SK-N-MC (cell line): ENCODE measurements around the gene PCED1B.

ENCODE experiments used
- DNase-seq: peaks from one replicate; pipeline ENCODE4 v3.0.0-alpha.2; 2011; ENCODE audit warnings: low read depth, low spot score
- H3K27ac ChIP-seq: fragments of 200-600 bp; sonication (generic); 2 replicates; pipeline ENCODE4 v1.5.1; 2016; ENCODE audit warnings: mixed run types
- H3K36me3 ChIP-seq: fragments of 200-600 bp; sonication (generic); 2 replicates; pipeline ENCODE4 v1.6.1; 2017; ENCODE audit warnings: antibody characterized with exemption, low read length, mixed read lengths; ENCODE audit not compliant: insufficient read depth
- H3K4me3 ChIP-seq: fragments of 200-600 bp; sonication (generic); 2 replicates; pipeline ENCODE4 v1.5.1; 2016
- H3K9ac ChIP-seq: fragments of 200-600 bp; sonication (generic); 2 replicates; pipeline ENCODE4 v1.8.0; 2017; ENCODE audit warnings: mixed run types, mixed read lengths; ENCODE audit not compliant: insufficient read length
- H3K9me3 ChIP-seq: fragments of 200-600 bp; sonication (generic); 2 replicates; pipeline ENCODE4 v1.6.1; 2017; ENCODE audit warnings: low read depth, mild to moderate bottlenecking, antibody characterized with exemption, low read length, moderate library complexity, mixed read lengths
- EZH2 ChIP-seq: fragments of 200-600 bp; sonication (generic); IDR thresholded peaks from one replicate; pipeline ENCODE4 v1.6.1; 2017; ENCODE audit warnings: antibody characterized with exemption
- FOXP2 ChIP-seq: optimal IDR thresholded peaks from 2 replicates; pipeline ENCODE3; 2011; ENCODE audit warnings: mild to moderate bottlenecking, moderate library complexity; ENCODE audit not compliant: insufficient read depth; ENCODE audit errors: extremely low read length, control extremely low read depth
- POLR2AphosphoS5 ChIP-seq: IDR thresholded peaks from 2 replicates; pipeline ENCODE4 v1.6.1; 2012; ENCODE audit warnings: mild to moderate bottlenecking, low read depth, low read length, borderline replicate concordance

PCED1B gene

GRCh38 chr12:47226199-47226598 is 146.8 kb downstream of the PCED1B start:
- Histone ChIP-seq H3K4me3 (no peak overlapping the region), H3K9me3 (no peaks in the 10 kb centered on the region), H3K9ac (no peak overlapping the region), H3K36me3 (no peaks in the 10 kb centered on the region), H3K27ac (no peak overlapping the region)
- DNase-seq, result no peak
- TF ChIP-seq EZH2 (no peak), POLR2AphosphoS5 (no peak), FOXP2 (no peak)

- no peak for TF ChIP-seq POLR2AphosphoS5
- no peak for TF ChIP-seq FOXP2
- no peak for TF ChIP-seq EZH2
- H3K9ac ChIP-seq, result no peak overlapping the region
- DNase-seq, result no peak
- no peak overlapping the region for H3K4me3 ChIP-seq
- no peaks in the 10 kb centered on the region for H3K36me3 ChIP-seq
- no peaks in the 10 kb centered on the region for H3K9me3 ChIP-seq
- no peak overlapping the region for H3K27ac ChIP-seq
Observed at GRCh38 chr12:47228802-47229201, 149.4 kb downstream of the PCED1B start.

- no peak overlapping the region for H3K9ac ChIP-seq
- DNase-seq, result no peak
Observed at GRCh38 chr12:47231456-47231855, 152.0 kb downstream of the PCED1B start.

GRCh38 chr12:47234576-47235141 is 155.2 kb downstream of the PCED1B start:
- Histone ChIP-seq H3K4me3 (no peak overlapping the region), H3K9me3 (no peaks in the 10 kb centered on the region), H3K9ac (no peak overlapping the region), H3K36me3 (no peaks in the 10 kb centered on the region), H3K27ac (no peak overlapping the region)
- no peak for DNase-seq
- TF ChIP-seq FOXP2 (no peak), EZH2 (no peak), POLR2AphosphoS5 (no peak)

More at GRCh38 chr12:47231456-47231855, 152.0 kb downstream of the PCED1B start:
- no peaks in the 10 kb centered on the region for H3K36me3 ChIP-seq
- H3K27ac ChIP-seq, result no peak overlapping the region
- H3K4me3 ChIP-seq, result no peak overlapping the region
- H3K9me3 ChIP-seq, result no peaks in the 10 kb centered on the region
- TF ChIP-seq POLR2AphosphoS5 (no peak), FOXP2 (no peak), EZH2 (no peak)

GRCh38 chr12:47235258-47236040 is 156.0 kb downstream of the PCED1B start:
- no peaks in the 10 kb centered on the region for H3K36me3 ChIP-seq
- H3K9ac ChIP-seq, result no peak overlapping the region
- H3K4me3 ChIP-seq, result no peak overlapping the region
- no peaks in the 10 kb centered on the region for H3K9me3 ChIP-seq
- TF ChIP-seq POLR2AphosphoS5 (no peak), EZH2 (no peak), FOXP2 (no peak)
- no peak for DNase-seq
- no peak overlapping the region for H3K27ac ChIP-seq

- Histone ChIP-seq H3K9ac (no peak overlapping the region), H3K9me3 (no peaks in the 10 kb centered on the region), H3K4me3 (no peak overlapping the region), H3K36me3 (no peaks in the 10 kb centered on the region), H3K27ac (no peak overlapping the region)
- no peak for TF ChIP-seq EZH2
- TF ChIP-seq FOXP2, result no peak
- TF ChIP-seq POLR2AphosphoS5, result no peak
- no peak for DNase-seq
Observed at GRCh38 chr12:47236109-47236714, 156.8 kb downstream of the PCED1B start.

GRCh38 chr12:47237751-47238211 is 158.4 kb downstream of the PCED1B start:
- H3K36me3 ChIP-seq, result no peaks in the 10 kb centered on the region
- no peak overlapping the region for H3K9ac ChIP-seq
- H3K4me3 ChIP-seq, result no peak overlapping the region
- no peak for TF ChIP-seq POLR2AphosphoS5
- no peak for TF ChIP-seq EZH2
- TF ChIP-seq FOXP2, result no peak
- DNase-seq, result no peak
- no peaks in the 10 kb centered on the region for H3K9me3 ChIP-seq
- peak overlapping the region; percentile 61; the same call in 1 of the 2 replicates for H3K27ac ChIP-seq

GRCh38 chr12:47238669-47239114 is 159.3 kb downstream of the PCED1B start:
- Histone ChIP-seq H3K9ac (no peak overlapping the region), H3K27ac (peak overlapping the region; percentile 61; the same call in 1 of the 2 replicates), H3K4me3 (no peak overlapping the region), H3K9me3 (no peaks in the 10 kb centered on the region), H3K36me3 (no peaks in the 10 kb centered on the region)
- TF ChIP-seq POLR2AphosphoS5, result no peak
- no peak for TF ChIP-seq FOXP2
- no peak for TF ChIP-seq EZH2
- DNase-seq, result no peak

- DNase-seq, result no peak
- TF ChIP-seq EZH2 (no peak), POLR2AphosphoS5 (no peak), FOXP2 (no peak)
Observed at GRCh38 chr12:47242426-47242825, 163.0 kb downstream of the PCED1B start.

More at GRCh38 chr12:47242426-47242825, 163.0 kb downstream of the PCED1B start:
- Histone ChIP-seq H3K27ac (no peak overlapping the region), H3K9ac (no peak overlapping the region), H3K36me3 (no peaks in the 10 kb centered on the region), H3K4me3 (no peak overlapping the region), H3K9me3 (no peaks in the 10 kb centered on the region)
